ENCODE results near the gene SLC6A5.
A peak's percentile ranks its signal among the peaks of the same experiment; 100 is the strongest.

SLC6A5 gene

GRCh38 chr11:20604295-20604803, 4.9 kb downstream of the SLC6A5 start:
- Mint-ChIP-seq H3K36me3 (ENCODE audit: low read depth) (peaks cover 2% of the 10 kb centered on the region), H3K9me3 (peaks cover 4% of the 10 kb centered on the region), H3K27ac (no peak overlapping the region), H3K4me3 (no peak overlapping the region), H3K4me1 (ENCODE audit: low read depth) (peaks cover under 1% of the 10 kb centered on the region), H3K27me3 (ENCODE audit: low read depth) (peaks cover 93% of the 10 kb centered on the region)

- Mint-ChIP-seq H3K27me3 (ENCODE audit: low read depth) (peaks cover 92% of the 10 kb centered on the region), H3K27ac (no peak overlapping the region), H3K4me3 (no peak overlapping the region), H3K9me3 (no peaks in the 10 kb centered on the region), H3K4me1 (ENCODE audit: low read depth) (peaks cover 1% of the 10 kb centered on the region), H3K36me3 (ENCODE audit: low read depth) (no peaks in the 10 kb centered on the region)
Measured at GRCh38 chr11:20604864-20605601, 5.6 kb downstream of the SLC6A5 start.

- Mint-ChIP-seq H3K4me1 (ENCODE audit: low read depth) (peaks cover 4% of the 10 kb centered on the region), H3K36me3 (ENCODE audit: low read depth) (no peaks in the 10 kb centered on the region), H3K9me3 (no peaks in the 10 kb centered on the region), H3K4me3 (no peak overlapping the region), H3K27ac (no peak overlapping the region), H3K27me3 (ENCODE audit: low read depth) (peaks cover 92% of the 10 kb centered on the region)
Measured at GRCh38 chr11:20605602-20606091, 6.2 kb downstream of the SLC6A5 start.

- Mint-ChIP-seq H3K27ac (no peak overlapping the region), H3K27me3 (ENCODE audit: low read depth) (peaks cover 83% of the 10 kb centered on the region), H3K4me3 (no peak overlapping the region), H3K9me3 (no peaks in the 10 kb centered on the region), H3K4me1 (ENCODE audit: low read depth) (peaks cover 6% of the 10 kb centered on the region), H3K36me3 (ENCODE audit: low read depth) (no peaks in the 10 kb centered on the region)
Measured at GRCh38 chr11:20608934-20609333, 9.5 kb downstream of the SLC6A5 start.

- H3K4me1 Mint-ChIP-seq (ENCODE audit: low read depth) = peaks cover 6% of the 10 kb centered on the region
- H3K9me3 Mint-ChIP-seq = no peaks in the 10 kb centered on the region
- peak overlapping the region; percentile 64 for H3K4me3 Mint-ChIP-seq
- no peaks in the 10 kb centered on the region for H3K36me3 Mint-ChIP-seq (ENCODE audit: low read depth)
- no peak overlapping the region for H3K27ac Mint-ChIP-seq
- H3K27me3 Mint-ChIP-seq (ENCODE audit: low read depth) = peaks cover 72% of the 10 kb centered on the region
Measured at GRCh38 chr11:20609727-20610707, 10.6 kb downstream of the SLC6A5 start.

GRCh38 chr11:20610825-20611224, 11.4 kb downstream of the SLC6A5 start:
- no peaks in the 10 kb centered on the region for H3K36me3 Mint-ChIP-seq (ENCODE audit: low read depth)
- peaks cover 6% of the 10 kb centered on the region for H3K4me1 Mint-ChIP-seq (ENCODE audit: low read depth)
- H3K4me3 Mint-ChIP-seq = no peak overlapping the region
- H3K9me3 Mint-ChIP-seq = no peaks in the 10 kb centered on the region
- no peak overlapping the region for H3K27ac Mint-ChIP-seq
- H3K27me3 Mint-ChIP-seq (ENCODE audit: low read depth) = peaks cover 64% of the 10 kb centered on the region

GRCh38 chr11:20611445-20611844, 12.0 kb downstream of the SLC6A5 start:
- Mint-ChIP-seq H3K4me3 (no peak overlapping the region), H3K27ac (no peak overlapping the region), H3K36me3 (ENCODE audit: low read depth) (no peaks in the 10 kb centered on the region), H3K4me1 (ENCODE audit: low read depth) (peaks cover 6% of the 10 kb centered on the region), H3K9me3 (no peaks in the 10 kb centered on the region), H3K27me3 (ENCODE audit: low read depth) (peaks cover 58% of the 10 kb centered on the region)

GRCh38 chr11:20611892-20612291, 12.5 kb downstream of the SLC6A5 start:
- Mint-ChIP-seq H3K27ac (no peak overlapping the region), H3K36me3 (ENCODE audit: low read depth) (no peaks in the 10 kb centered on the region), H3K4me1 (ENCODE audit: low read depth) (peaks cover 6% of the 10 kb centered on the region), H3K9me3 (no peaks in the 10 kb centered on the region), H3K4me3 (no peak overlapping the region), H3K27me3 (ENCODE audit: low read depth) (peaks cover 53% of the 10 kb centered on the region)

GRCh38 chr11:20612416-20612815, 13.0 kb downstream of the SLC6A5 start:
- H3K36me3 Mint-ChIP-seq (ENCODE audit: low read depth) = no peaks in the 10 kb centered on the region
- peaks cover 6% of the 10 kb centered on the region for H3K4me1 Mint-ChIP-seq (ENCODE audit: low read depth)
- no peak overlapping the region for H3K4me3 Mint-ChIP-seq
- peaks cover 48% of the 10 kb centered on the region for H3K27me3 Mint-ChIP-seq (ENCODE audit: low read depth)
- no peak overlapping the region for H3K27ac Mint-ChIP-seq
- H3K9me3 Mint-ChIP-seq = no peaks in the 10 kb centered on the region

GRCh38 chr11:20616920-20617319, 17.5 kb downstream of the SLC6A5 start:
- no peaks in the 10 kb centered on the region for H3K4me1 Mint-ChIP-seq (ENCODE audit: low read depth)
- H3K9me3 Mint-ChIP-seq = no peaks in the 10 kb centered on the region
- no peak overlapping the region for H3K4me3 Mint-ChIP-seq
- H3K27me3 Mint-ChIP-seq (ENCODE audit: low read depth) = peaks cover 8% of the 10 kb centered on the region
- H3K27ac Mint-ChIP-seq = no peak overlapping the region
- no peaks in the 10 kb centered on the region for H3K36me3 Mint-ChIP-seq (ENCODE audit: low read depth)

GRCh38 chr11:20617346-20618005, 18.1 kb downstream of the SLC6A5 start:
- no peaks in the 10 kb centered on the region for H3K4me1 Mint-ChIP-seq (ENCODE audit: low read depth)
- no peaks in the 10 kb centered on the region for H3K36me3 Mint-ChIP-seq (ENCODE audit: low read depth)
- H3K9me3 Mint-ChIP-seq = no peaks in the 10 kb centered on the region
- H3K27ac Mint-ChIP-seq = no peak overlapping the region
- peaks cover 4% of the 10 kb centered on the region for H3K27me3 Mint-ChIP-seq (ENCODE audit: low read depth)
- H3K4me3 Mint-ChIP-seq = no peak overlapping the region

- Mint-ChIP-seq H3K9me3 (no peaks in the 10 kb centered on the region), H3K36me3 (ENCODE audit: low read depth) (no peaks in the 10 kb centered on the region), H3K27ac (no peak overlapping the region), H3K4me1 (ENCODE audit: low read depth) (no peaks in the 10 kb centered on the region), H3K27me3 (ENCODE audit: low read depth) (peaks cover under 1% of the 10 kb centered on the region), H3K4me3 (no peak overlapping the region)
Measured at GRCh38 chr11:20618083-20618482, 18.7 kb downstream of the SLC6A5 start.

GRCh38 chr11:20620988-20621387, 21.6 kb downstream of the SLC6A5 start:
- H3K36me3 Mint-ChIP-seq (ENCODE audit: low read depth) = no peaks in the 10 kb centered on the region
- no peak overlapping the region for H3K27ac Mint-ChIP-seq
- no peaks in the 10 kb centered on the region for H3K4me1 Mint-ChIP-seq (ENCODE audit: low read depth)
- no peaks in the 10 kb centered on the region for H3K9me3 Mint-ChIP-seq
- H3K4me3 Mint-ChIP-seq = no peak overlapping the region
- H3K27me3 Mint-ChIP-seq (ENCODE audit: low read depth) = no peaks in the 10 kb centered on the region

GRCh38 chr11:20621679-20622078, 22.3 kb downstream of the SLC6A5 start:
- no peaks in the 10 kb centered on the region for H3K27me3 Mint-ChIP-seq (ENCODE audit: low read depth)
- no peak overlapping the region for H3K27ac Mint-ChIP-seq
- H3K4me1 Mint-ChIP-seq (ENCODE audit: low read depth) = no peaks in the 10 kb centered on the region
- no peaks in the 10 kb centered on the region for H3K36me3 Mint-ChIP-seq (ENCODE audit: low read depth)
- H3K4me3 Mint-ChIP-seq = no peak overlapping the region
- H3K9me3 Mint-ChIP-seq = no peaks in the 10 kb centered on the region
